Measurements from ENCODE around the gene WNT9B. TPM values are rescaled to one million over a fixed set of nuclear protein-coding genes. Genes with fewer than 3 reads are reported as not detected.

Gene WNT9B
- total and polyA plus RNA-seq, 2 donors (not counting 1 experiment from before 2014, with no cell fraction given), result not detected

DNA sequence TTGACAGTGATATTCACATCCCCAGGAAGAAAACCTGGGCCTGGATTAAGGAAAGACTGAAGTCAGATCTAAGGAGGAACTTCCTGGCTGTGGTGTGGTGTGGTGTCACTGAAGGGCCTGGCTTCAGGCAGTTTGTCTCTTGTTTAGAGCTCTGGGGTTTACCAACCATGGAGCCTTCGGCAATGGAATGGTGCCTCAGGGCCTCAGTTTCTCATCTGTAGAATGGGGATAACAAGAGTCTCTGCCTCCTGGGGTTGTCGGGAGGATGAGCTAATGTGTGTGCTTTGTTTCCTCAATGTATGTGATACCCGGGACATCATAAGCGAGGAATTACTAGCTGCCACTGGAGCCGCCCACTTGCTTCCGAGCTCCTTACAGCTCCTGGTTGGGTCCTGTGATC lies 45.6 kb upstream of the WNT9B start:
- H2AFZ ChIP-seq (ENCODE audit: low read length), result no peak overlapping the region
- no peaks in the 10 kb centered on the region for H3K9me3 ChIP-seq (ENCODE audit: control insufficient read depth, insufficient read depth, low read depth, low read length)
- H3K9ac ChIP-seq (ENCODE audit: insufficient read depth, low read length), result no peak overlapping the region
- H3K36me3 ChIP-seq (ENCODE audit: control insufficient read depth, insufficient read depth, low read length), result no peaks in the 10 kb centered on the region
- H3K27me3 ChIP-seq (ENCODE audit: control insufficient read depth, insufficient read depth, low read length), result peaks cover 6% of the 10 kb centered on the region
- H3K27ac ChIP-seq (ENCODE audit: insufficient read depth, low read length), result no peak overlapping the region
- DNase-seq (ENCODE audit: low read depth in 2 of 2), result no peak
- H3K79me2 ChIP-seq (ENCODE audit: control insufficient read depth, insufficient read depth, low read length), result no peaks in the 10 kb centered on the region
- no peaks in the 10 kb centered on the region for H3K4me1 ChIP-seq (ENCODE audit: control insufficient read depth, extremely low read depth, insufficient read depth, low read length)
- no peak overlapping the region for H3K4me2 ChIP-seq (ENCODE audit: extremely low read depth, insufficient read depth, low read length)
- no peak overlapping the region for H3K4me3 ChIP-seq (replicated peaks in 1 of 4; ENCODE audit: control extremely low read depth in 1 of 4, insufficient read depth in 1 of 4, low read depth in 3 of 4, low read length in 4 of 4)
- no peaks in the 10 kb centered on the region for H4K20me1 ChIP-seq (ENCODE audit: control insufficient read depth, extremely low read depth, insufficient read depth, low read length)
- TF ChIP-seq, protein P1, sequence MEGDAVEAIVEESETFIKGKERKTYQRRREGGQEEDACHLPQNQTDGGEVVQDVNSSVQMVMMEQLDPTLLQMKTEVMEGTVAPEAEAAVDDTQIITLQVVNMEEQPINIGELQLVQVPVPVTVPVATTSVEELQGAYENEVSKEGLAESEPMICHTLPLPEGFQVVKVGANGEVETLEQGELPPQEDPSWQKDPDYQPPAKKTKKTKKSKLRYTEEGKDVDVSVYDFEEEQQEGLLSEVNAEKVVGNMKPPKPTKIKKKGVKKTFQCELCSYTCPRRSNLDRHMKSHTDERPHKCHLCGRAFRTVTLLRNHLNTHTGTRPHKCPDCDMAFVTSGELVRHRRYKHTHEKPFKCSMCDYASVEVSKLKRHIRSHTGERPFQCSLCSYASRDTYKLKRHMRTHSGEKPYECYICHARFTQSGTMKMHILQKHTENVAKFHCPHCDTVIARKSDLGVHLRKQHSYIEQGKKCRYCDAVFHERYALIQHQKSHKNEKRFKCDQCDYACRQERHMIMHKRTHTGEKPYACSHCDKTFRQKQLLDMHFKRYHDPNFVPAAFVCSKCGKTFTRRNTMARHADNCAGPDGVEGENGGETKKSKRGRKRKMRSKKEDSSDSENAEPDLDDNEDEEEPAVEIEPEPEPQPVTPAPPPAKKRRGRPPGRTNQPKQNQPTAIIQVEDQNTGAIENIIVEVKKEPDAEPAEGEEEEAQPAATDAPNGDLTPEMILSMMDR (conservative IDR thresholded peaks at IDR 0.05 in 1 of 2, IDR thresholded peaks at IDR 0.05 in 1 of 2; ENCODE audit: low read depth in 1 of 2, low read length in 2 of 2), result no peak
- TF ChIP-seq EZH2 (IDR thresholded peaks at IDR 0.05; ENCODE audit: low read length, missing control alignments), result no peak

DNA sequence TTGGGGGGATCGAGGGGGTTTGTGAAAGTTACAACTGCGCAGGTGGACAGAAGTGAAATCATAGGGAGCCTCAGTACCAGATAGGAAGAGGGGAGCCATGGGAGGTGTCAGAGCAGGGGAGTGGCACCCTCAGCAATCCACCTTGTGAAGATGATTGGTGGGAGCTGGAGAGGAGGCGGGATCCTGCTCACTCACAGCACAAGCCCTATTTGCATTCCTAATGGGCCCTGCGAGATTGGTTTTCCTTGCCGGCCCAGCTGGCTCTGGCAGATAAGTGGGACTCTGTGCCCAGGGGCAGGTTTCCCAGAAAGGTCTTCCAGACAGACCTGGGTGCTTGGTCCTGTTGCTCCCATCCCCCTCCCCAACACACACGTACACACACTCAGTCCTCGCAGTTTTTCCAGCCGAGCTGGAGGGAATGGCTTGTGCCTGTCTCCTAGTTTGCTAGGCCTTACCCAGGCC lies 42.2 kb upstream of the WNT9B start:
- no peak overlapping the region for H3K9ac ChIP-seq (ENCODE audit: insufficient read depth, low read length)
- TF ChIP-seq, protein P1 (conservative IDR thresholded peaks at IDR 0.05 in 1 of 2, IDR thresholded peaks at IDR 0.05 in 1 of 2; ENCODE audit: low read depth in 1 of 2, low read length in 2 of 2), result no peak
- TF ChIP-seq EZH2 (IDR thresholded peaks at IDR 0.05; ENCODE audit: low read length, missing control alignments), result no peak
- H3K4me2 ChIP-seq (ENCODE audit: extremely low read depth, insufficient read depth, low read length), result no peak overlapping the region
- H3K27me3 ChIP-seq (ENCODE audit: control insufficient read depth, insufficient read depth, low read length), result peaks cover 16% of the 10 kb centered on the region
- no peaks in the 10 kb centered on the region for H3K79me2 ChIP-seq (ENCODE audit: control insufficient read depth, insufficient read depth, low read length)
- H3K4me1 ChIP-seq (ENCODE audit: control insufficient read depth, extremely low read depth, insufficient read depth, low read length), result no peaks in the 10 kb centered on the region
- no peak overlapping the region for H2AFZ ChIP-seq (ENCODE audit: low read length)
- no peaks in the 10 kb centered on the region for H3K36me3 ChIP-seq (ENCODE audit: control insufficient read depth, insufficient read depth, low read length)
- no peaks in the 10 kb centered on the region for H4K20me1 ChIP-seq (ENCODE audit: control insufficient read depth, extremely low read depth, insufficient read depth, low read length)
- no peaks in the 10 kb centered on the region for H3K9me3 ChIP-seq (ENCODE audit: control insufficient read depth, insufficient read depth, low read depth, low read length)
- no peak overlapping the region for H3K27ac ChIP-seq (ENCODE audit: insufficient read depth, low read length)
- H3K4me3 ChIP-seq (replicated peaks in 1 of 4; ENCODE audit: control extremely low read depth in 1 of 4, insufficient read depth in 1 of 4, low read depth in 3 of 4, low read length in 4 of 4), result no peak overlapping the region
- no peak for DNase-seq (ENCODE audit: low read depth in 2 of 2)

DNA sequence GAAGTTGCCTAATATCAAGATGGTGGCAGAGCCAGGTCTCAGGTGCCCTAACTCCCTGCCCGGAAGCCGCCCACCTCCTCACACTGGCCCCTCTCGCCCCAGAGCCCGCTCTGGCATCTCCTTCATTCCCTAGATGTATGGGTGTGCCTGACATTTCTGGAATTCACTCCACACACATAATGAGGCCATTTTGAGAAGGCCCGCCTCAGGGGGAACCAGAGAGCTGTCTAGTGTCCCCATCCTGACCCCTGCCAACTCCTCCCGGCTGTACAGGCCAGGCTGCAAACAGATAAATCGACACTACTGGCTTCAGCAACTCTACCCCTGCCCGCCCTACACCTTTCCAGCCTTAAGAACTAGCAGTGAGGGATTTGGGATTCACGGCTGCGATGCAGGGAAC lies 40.5 kb upstream of the WNT9B start:
- Histone ChIP-seq H3K27ac (ENCODE audit: insufficient read depth, low read length) (no peak overlapping the region), H3K4me1 (ENCODE audit: control insufficient read depth, extremely low read depth, insufficient read depth, low read length) (no peaks in the 10 kb centered on the region)
- TF ChIP-seq, protein P1 (conservative IDR thresholded peaks at IDR 0.05 in 1 of 2, IDR thresholded peaks at IDR 0.05 in 1 of 2; ENCODE audit: low read depth in 1 of 2, low read length in 2 of 2), result no peak
- no peak for TF ChIP-seq EZH2 (IDR thresholded peaks at IDR 0.05; ENCODE audit: low read length, missing control alignments)

More for the DNA sequence above, 40.5 kb upstream of the WNT9B start:
- H3K9me3 ChIP-seq (ENCODE audit: control insufficient read depth, insufficient read depth, low read depth, low read length), result no peaks in the 10 kb centered on the region
- no peak overlapping the region for H3K4me2 ChIP-seq (ENCODE audit: extremely low read depth, insufficient read depth, low read length)
- no peaks in the 10 kb centered on the region for H3K79me2 ChIP-seq (ENCODE audit: control insufficient read depth, insufficient read depth, low read length)
- no peaks in the 10 kb centered on the region for H4K20me1 ChIP-seq (ENCODE audit: control insufficient read depth, extremely low read depth, insufficient read depth, low read length)
- no peak overlapping the region for H3K4me3 ChIP-seq (replicated peaks in 1 of 4; ENCODE audit: control extremely low read depth in 1 of 4, insufficient read depth in 1 of 4, low read depth in 3 of 4, low read length in 4 of 4)
- peaks cover 23% of the 10 kb centered on the region for H3K27me3 ChIP-seq (ENCODE audit: control insufficient read depth, insufficient read depth, low read length)
- H3K36me3 ChIP-seq (ENCODE audit: control insufficient read depth, insufficient read depth, low read length), result no peaks in the 10 kb centered on the region
- no peak for DNase-seq (ENCODE audit: low read depth in 2 of 2)
- no peak overlapping the region for H2AFZ ChIP-seq (ENCODE audit: low read length)
- H3K9ac ChIP-seq (ENCODE audit: insufficient read depth, low read length), result no peak overlapping the region
